ENCODE measurements around the gene GABRB1.

DNA sequence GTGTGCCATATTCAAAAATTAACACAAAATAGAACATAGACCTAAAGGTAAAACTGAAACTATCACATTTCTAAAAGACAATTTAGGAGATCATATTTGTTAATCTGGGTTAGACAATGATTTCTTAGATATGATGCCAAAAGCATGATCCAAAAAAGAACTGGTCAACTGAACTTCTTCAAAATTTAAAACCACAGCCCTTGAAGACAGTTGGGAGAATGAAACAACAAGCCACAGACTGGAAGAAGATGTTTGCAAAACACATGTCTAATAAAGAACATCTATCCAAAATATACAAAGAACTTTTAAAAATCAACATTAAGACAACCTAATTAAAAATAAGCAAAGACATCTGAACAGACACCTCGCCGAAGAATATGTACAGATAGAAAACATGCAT lies 412.7 kb downstream of the GABRB1 start:
- no peak for TF ChIP-seq EP300 (IDR thresholded peaks at IDR 0.05)
- TF ChIP-seq, protein P1, sequence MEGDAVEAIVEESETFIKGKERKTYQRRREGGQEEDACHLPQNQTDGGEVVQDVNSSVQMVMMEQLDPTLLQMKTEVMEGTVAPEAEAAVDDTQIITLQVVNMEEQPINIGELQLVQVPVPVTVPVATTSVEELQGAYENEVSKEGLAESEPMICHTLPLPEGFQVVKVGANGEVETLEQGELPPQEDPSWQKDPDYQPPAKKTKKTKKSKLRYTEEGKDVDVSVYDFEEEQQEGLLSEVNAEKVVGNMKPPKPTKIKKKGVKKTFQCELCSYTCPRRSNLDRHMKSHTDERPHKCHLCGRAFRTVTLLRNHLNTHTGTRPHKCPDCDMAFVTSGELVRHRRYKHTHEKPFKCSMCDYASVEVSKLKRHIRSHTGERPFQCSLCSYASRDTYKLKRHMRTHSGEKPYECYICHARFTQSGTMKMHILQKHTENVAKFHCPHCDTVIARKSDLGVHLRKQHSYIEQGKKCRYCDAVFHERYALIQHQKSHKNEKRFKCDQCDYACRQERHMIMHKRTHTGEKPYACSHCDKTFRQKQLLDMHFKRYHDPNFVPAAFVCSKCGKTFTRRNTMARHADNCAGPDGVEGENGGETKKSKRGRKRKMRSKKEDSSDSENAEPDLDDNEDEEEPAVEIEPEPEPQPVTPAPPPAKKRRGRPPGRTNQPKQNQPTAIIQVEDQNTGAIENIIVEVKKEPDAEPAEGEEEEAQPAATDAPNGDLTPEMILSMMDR (IDR thresholded peaks at IDR 0.05) = no peak
- TF ChIP-seq POLR2A (IDR thresholded peaks at IDR 0.05) = no peak
